Measurements from ENCODE around the gene CNOT2.

Gene CNOT2, protein sequence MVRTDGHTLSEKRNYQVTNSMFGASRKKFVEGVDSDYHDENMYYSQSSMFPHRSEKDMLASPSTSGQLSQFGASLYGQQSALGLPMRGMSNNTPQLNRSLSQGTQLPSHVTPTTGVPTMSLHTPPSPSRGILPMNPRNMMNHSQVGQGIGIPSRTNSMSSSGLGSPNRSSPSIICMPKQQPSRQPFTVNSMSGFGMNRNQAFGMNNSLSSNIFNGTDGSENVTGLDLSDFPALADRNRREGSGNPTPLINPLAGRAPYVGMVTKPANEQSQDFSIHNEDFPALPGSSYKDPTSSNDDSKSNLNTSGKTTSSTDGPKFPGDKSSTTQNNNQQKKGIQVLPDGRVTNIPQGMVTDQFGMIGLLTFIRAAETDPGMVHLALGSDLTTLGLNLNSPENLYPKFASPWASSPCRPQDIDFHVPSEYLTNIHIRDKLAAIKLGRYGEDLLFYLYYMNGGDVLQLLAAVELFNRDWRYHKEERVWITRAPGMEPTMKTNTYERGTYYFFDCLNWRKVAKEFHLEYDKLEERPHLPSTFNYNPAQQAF

DNA sequence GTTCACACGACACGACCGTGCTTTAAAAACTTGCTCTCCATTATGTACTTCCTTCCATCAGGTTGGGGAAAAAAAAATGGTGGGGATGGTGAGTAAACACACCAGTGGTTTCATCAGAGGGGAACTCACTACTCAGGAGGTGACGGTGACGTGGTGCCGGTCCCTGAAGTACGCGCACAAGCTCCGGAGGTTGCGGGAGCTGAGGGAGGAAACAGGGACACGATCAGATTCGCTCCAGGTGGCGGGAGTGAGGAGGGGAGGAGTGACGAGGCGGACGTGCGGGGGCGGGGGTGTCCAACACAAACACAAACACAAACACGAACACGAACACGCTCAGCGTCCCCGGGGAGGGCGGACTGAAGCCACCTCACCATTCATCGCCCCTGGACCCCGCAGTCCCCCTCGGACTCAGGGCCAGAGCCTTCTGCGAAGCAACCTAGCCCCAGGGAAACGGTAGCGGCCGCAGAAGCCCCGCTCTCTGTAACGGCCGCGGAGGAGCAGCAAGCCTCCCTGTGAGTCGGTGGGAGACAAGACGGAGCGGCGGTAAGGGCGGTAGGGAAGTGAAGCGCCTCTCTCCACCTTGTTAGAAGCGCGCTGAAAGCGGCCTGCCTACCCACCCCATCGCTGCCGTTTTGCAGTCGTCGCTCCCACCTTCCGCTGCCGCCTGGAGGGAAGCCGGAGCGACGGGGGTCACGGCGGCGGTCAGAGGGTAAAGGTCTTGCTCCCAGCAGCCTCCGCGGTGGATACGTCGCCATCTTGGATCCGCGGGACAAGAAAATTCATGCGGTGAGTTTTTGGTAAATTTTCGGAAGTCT is at the start of gene CNOT2:
Gene CNOT2, plus strand, starts transcription at position 739 of the 815 bp plus-strand sequence. CDS start 34,794 bp downstream, outside the sequence.
- peak; percentile 91 for DNase-seq (ENCODE audit: low spot score)

DNA sequence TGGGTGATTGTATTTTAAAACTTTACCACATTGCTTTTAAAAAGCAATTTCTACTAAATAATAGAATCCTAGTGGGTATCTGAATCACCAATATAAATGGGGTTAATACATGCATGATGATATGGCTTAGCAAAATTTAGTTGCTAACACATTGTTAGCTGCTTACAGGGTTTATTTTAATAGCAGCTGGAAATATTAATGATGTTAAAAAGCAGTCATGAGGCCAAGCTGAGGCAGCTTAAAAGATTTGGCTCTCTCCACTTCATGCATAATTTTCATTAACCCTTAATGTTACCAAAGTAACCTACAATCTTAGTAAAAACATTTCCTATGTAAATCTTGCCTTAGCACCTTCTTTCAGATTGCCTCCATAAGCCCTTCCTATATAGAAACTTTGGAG is 49.2 kb upstream of the CNOT2 start:
- DNase-seq (ENCODE audit: low spot score) = no peak

DNA sequence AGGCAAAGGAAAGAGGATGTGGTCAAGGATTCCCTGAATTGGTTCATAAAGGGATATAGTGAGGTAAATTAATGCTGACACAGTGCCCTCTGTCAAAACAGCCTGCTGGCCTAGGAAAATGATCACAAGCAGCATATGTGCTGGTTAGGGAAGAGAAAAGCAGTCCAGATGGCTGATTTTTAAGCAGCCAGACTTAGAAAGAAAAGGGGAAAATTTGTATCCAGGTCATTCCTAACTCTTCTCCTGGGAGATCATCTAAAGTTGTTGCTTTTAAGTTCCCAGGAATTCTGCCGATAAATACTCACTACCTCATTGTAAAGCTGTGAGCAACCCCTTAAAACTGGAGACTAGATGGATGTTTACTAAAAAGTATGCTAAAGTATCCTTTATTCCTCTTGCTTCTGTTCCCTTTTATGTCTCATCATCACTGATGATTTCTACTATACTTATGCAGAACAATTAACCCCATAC is 46.4 kb upstream of the CNOT2 start:
- DNase-seq (ENCODE audit: low spot score) = peak; percentile 52

DNA sequence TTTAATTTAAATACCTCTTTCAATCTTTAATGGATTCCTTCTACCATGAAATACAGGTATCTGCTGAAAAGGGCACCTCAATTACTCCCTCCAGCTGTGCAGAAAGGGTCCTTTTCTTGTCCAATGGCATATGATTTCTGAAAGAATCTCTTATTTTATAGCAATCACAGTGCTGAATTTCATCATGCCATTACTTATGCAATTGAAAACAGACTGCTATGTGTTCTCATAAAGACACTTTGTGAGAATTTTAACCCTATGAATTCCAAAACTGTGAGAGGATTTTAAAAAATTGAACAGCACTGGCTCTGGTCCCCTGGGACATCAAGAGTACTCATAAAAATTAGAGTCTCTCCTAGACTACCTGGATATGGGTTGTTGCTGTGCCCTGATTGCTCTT is 45.9 kb upstream of the CNOT2 start:
- DNase-seq (ENCODE audit: low spot score) = no peak

DNA sequence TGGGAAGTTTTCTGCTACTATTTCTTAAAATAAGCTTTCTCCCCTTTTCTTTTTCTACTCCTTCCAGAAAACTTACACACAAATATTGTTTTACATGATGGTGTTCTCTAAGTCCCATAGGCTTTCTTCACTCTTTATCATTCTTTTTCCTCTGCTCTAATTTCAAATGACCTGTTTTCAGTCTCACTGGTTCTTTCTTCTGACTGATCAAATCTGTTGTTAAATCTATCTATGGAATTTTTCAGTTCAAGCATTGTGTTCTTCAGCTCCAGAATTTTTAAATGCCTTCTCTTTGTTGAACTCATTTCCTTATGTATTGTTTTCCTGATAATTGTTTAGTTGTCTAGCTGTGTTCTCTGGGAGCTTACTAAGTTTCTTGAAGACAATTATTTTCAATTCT is 29.5 kb upstream of the CNOT2 start:
- DNase-seq (ENCODE audit: low spot score) = no peak

DNA sequence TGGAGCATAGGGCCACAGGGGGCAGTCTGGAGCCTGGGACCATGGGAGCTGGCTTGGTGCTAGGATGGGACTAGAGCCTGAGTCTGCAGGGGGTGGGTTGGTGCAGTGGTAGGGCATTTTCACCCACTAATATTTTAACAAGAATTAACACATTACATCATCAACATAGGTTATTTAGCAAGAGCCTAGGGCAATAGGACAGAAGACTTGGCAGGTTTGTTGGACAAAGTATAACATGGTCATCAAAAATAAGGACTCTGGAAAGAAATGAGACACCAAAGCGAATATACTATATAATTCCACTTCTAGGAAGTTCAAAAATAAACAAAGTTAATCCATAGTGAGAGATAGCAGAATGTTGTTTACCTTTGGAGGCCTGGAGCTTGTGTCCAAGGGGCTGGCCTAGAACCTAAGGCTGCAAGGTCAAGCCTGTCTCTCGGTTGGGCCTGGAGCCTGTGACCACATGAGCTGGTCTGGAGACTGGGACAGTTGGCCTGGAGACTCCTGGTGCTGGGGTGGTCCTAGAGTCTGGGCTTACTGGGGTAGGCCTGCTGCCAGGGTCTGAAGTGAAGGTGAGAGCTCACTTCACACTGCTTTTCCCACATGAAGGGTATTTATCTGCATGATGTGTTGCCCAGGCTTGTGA is 28.1 kb upstream of the CNOT2 start:
- no peak for DNase-seq (ENCODE audit: low spot score)

DNA sequence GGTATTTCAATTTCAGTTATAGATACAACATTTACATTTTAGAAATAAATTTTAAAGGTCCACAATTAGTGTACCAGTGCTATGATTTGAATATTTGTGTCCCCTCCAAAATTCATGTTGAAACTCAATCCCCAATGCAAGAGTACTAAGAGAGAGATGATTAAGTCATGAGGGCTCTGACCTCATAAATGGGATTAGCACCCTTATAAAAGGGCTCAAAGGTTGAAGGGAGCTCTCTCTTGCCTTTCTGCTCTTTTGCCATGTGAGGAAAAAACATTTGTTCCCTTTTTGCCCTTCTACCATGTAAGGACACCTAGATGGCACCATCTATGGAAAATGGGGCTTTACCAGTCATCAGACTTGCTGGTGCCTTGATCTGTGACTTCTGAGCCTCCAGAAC is 25.8 kb upstream of the CNOT2 start:
- no peak for DNase-seq (ENCODE audit: low spot score)

DNA sequence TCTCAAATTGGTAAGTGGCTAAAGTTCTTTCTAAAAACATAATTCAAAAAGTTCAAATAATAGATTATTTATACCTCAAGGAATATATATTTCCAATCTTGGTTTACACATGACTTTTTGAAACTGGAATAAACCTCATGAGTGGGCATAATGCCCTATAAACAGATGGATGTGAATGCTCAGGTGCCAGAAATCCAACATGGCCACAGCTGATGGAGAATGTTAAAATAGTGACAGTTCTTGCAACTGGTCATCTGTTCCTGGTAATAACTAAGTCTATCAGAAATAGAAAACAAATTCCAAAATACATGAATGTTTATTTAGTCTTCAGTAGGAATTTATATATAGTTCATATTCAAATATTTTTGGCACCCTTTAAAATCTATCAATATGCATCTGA is 21.6 kb upstream of the CNOT2 start:
- no peak for DNase-seq (ENCODE audit: low spot score)

DNA sequence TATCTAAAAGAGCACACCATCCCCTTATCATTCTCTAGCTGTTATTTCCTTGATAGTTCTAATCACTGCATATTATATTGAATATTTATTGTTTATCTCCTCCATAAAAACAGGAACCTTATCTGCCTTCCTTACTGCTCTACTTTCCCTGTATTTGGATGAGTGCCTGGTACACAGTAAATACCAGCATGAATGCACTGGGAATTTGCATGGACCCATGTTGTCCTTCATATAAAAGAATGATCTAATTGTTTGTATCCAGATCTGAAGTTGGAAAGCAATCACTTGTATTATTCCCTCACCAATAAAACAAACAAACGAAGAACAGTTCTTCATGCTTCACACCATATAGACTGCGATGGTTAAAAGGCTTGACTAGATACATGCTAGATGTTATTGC is 15.3 kb upstream of the CNOT2 start:
- DNase-seq (ENCODE audit: low spot score) = peak; percentile 37

DNA sequence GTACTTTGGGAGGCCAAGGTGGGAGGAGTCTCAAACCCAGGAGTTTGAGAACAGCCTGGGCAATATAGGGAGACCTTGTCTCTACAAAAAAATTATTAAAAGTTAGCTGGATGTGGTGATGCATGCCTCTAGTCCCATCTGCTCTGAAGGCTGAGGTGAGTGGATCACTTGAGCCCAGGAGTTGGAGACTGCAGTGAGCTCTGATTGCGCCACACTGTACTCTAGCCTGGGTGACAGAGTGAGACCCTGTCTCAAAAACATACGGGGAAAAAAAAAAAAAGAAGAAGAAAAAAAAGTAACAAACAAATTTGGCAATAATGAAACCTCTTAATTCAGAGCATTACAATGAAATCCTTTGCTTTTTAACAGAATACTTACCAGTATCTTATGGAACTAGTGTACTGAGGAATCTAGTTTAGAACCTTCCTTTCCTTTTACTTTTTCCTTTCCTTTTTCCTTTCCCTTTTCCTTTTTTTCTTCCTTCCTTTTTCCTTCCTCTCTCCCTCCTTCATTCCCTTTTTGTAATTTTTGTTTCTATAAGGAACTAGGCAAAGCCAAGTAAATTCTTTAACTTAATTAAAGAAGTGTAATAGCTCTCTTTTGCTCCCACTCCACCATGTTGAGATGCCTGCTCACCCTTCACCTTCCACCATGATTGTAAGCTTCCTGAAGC is 12.2 kb upstream of the CNOT2 start:
- DNase-seq (ENCODE audit: low spot score) = no peak

DNA sequence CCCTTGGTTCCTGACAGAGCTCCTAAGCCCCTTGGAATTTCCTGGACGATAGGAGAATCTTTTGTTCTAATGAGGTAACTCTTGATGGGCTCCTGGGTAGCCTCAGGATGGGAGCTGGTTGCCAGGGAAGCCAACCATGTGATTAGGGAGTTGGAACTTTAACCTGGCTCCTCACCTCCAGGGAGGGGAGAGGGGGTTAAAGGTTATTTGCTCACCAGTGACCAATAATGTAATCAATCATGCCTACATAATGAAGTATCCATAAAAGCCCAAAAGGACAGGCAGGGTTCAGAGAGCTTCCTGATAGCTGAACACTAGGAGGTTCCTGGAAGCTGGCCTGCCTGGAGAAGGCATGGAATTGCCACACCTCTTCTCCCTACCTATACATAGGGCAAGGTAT is 6.2 kb upstream of the CNOT2 start:
- no peak for DNase-seq (ENCODE audit: low spot score)

DNA sequence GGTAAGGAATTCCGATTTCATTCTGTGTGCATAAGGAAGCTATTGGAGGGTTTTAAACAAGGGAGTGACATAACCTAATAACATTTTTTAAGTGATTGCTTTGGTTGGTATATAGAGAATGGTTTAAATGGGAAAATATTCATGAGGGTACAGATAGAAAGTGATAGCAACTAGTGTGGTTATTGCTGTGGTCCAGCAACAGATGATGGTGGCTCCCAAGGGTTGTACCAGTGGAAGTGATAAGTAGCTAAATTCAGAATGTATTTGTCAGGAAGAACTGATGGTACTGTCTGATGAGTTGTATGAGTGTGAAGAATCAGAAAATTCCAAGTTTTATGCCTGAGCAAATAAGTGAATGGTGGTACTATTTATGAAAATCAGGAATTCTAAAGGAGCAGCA is 2.6 kb upstream of the CNOT2 start:
- DNase-seq (ENCODE audit: low spot score) = no peak

DNA sequence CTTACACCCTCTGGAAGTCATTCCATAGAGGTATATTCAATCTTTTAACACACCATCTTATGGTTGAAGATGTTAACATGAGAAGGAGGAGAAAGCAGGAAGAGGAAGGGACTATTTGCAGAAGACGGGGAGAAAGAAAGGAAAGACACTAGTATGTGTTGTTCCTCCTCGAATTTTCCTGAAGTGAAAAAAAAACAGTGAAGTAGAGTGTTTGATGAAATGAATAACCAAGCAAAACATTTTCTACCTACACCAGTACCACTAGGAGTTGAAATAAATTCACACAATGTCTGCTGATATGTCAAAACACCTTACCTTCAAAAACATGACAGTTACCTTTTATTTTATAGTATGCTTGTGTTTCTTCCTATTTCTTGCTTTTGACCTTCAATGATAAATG is 1.4 kb upstream of the CNOT2 start:
- no peak for DNase-seq (ENCODE audit: low spot score)

DNA sequence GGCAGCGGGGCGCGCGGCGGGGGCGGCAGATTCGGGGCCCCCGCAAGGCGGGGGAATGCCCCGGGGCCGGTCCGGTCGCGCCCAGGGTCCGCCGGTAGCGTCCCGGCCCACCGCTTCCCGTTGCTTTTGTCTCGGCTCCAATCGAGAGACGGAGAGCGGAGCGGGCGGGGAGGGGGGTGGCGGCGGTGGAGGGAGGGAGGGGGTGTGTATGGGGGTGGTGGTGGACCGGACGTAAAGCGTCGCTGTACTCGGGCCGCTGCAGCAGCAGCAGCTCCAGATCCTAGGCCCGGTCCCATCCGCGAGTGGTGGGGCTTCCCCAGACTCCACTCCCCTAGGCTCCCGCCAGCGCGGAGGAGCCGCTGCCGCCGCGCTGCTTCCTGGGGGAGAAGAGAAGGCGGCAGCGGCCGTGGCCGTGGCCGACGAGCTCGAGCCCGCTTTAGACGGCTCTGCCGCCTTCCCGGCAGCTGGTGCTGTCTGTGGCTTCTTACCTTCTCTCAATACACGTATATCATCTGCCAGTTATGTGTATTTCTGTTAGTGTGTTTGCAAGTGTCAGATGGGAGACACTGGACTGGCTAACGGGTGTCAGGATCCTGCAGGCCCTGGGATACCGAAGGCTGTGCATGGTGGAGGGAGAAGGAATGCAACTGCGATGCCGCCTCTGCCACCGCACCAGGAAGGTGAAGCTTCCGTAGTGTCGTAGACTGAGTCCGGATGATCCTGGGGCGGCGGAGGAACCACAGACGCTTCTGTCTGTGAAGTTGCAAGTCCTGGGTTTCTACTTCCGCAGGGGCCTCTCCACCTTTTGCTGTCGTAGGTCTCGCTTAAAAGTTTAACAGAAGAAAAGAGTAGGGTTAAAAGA is 508 bp downstream of the CNOT2 start:
- DNase-seq (ENCODE audit: low spot score) = peak; percentile 83

DNA sequence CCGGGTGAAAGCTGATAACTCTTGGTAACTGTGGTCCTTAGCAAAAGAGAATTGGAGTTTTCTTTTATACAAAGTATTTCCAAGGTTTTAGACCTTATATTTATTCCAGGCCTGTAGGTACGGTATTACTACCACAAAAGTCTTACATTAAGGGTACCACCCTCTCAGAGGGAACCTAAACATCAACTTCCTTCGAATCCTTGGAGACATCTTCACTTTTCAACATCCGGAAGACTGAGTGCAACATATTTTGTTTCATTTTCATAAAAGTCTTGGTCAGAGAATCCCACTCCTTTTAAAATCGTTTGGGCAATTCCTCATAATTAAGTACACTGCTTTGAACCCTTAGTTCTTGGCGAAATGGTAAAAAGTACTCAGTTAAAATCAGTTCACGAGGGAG is 1.2 kb downstream of the CNOT2 start:
- DNase-seq (ENCODE audit: low spot score) = no peak

DNA sequence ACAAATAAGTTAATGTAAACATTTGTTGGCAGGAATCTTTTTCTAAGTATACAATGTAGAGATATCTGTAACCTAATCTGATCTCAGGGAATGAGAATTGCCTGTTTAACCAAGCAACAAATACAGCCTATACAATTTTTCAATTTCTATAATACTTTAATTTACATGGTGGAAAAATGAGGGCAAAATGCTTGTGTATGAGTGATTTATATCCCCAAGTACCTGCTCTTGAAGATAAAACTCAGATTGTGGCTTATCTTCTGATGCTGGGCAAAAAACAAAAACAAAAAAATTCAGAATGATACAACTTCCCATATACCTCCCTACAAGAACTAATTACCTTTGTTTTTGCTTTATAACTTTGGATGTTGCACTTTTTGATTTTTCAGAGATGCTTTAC is 2.2 kb downstream of the CNOT2 start:
- no peak for DNase-seq (ENCODE audit: low spot score)

DNA sequence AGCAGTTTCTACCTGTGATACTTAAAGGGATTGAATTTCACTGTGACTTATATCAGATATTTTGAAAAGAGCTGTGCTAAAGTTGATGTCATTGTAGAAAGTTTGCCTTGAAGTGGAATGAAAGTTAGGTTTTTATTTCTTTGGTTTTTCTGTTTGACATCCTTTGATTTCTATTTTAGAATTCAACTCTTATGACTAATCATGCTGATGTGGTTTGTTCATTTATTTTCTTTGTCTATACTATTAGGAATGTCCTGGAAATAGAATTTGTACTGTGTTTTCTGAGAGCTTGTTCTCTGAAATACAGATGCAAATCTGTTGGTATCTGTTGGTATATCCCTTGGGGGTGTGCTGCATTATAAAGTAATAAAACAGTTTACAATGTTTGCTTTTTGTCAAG is 3.3 kb downstream of the CNOT2 start:
- no peak for DNase-seq (ENCODE audit: low spot score)

DNA sequence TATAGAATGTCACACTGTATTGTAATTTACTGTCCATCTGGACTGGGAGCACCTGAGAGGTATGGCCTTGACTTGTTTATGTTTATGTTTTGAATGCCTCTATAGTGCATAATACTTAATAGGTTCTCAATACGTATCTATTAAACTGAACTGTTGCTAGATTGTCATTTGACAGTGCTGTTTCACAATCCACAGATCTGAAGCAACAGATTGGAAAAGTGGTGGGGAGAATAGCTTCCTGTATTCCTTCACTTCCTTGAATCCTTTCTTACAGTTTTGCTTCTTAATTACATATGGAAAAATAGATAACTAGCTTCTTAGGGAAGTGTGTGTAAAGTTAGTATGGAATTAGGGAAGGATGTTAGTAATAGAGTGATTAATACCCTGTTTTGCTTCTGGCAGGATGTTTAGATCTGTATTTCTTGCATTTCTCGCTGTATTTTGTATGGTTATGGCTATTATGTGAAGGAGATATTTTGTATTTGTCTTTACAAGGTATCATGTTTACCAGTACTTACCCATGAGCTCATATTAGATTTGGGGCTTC is 4.5 kb downstream of the CNOT2 start:
- DNase-seq (ENCODE audit: low spot score) = no peak

DNA sequence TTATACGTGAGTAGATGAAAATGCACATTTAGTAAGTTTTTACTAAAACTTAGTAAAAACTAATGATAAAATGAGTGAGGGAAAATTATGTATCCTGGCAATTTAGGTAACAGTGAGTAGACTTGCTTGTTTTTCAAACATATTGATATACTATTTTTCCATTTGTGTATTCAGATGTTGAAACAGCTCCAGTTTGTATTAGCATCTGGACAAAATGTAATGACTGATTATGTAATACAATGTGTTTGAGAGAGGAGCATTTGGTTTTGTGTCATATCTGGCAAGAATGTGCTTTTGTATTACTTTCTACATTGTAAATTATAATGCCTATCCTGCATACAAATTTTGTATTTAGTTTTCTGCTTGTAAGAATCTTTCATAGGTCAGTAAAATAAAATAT is 5.6 kb downstream of the CNOT2 start:
- DNase-seq (ENCODE audit: low spot score) = no peak

DNA sequence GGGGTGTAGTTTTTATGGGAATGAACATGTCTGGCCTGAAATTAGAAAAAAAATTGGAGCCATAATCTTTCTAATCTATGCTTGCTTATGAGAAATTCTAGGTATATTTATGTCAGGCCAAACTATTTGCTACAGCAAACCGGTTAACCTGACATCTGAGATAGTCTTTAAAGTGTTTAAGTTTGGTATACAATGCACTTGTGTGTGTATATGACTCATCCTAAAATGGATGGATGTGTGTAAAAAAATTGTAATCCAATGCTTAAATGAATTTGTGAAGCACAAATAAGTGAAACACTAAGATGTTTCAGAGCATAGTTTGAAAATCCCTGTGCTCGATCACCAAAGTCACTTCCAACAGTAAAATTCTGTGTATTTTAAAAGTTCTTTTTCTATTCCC is 6.7 kb downstream of the CNOT2 start:
- DNase-seq (ENCODE audit: low spot score) = no peak

DNA sequence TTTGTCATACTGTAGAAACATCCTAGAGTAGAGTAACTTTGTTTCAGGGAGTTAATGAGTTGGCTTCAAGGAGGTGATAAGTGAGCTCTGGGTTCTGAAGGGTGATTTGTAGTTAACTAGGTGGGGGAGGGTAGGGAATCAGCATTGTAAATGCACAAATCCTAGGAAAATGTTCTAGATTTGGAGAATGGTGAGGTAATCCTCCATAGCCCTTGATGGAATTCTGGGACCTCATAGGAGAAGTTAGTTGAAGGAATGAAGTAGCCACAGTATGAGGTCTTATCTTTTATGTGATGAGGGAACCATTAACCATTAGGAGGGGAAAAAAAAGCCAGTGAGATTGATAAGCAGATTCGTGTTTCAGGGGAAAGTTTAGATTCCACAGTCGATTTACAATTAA is 8.0 kb downstream of the CNOT2 start:
- DNase-seq (ENCODE audit: low spot score) = no peak

Measured in Ammon's horn (tissue), 1 donor.